ENCODE data around the gene ZP2.
"Not testable (repeated sequence)": the region's sequence is repeated elsewhere in the genome, so short reads cannot be mapped to it uniquely, and the experiment has no call there.

Gene ZP2

GRCh38 chr16:21208446-21209230 is 2.7 kb downstream of the ZP2 start:
- DNase-seq = no peak

GRCh38 chr16:21206550-21206949 is 4.8 kb downstream of the ZP2 start:
- DNase-seq = no peak

GRCh38 chr16:21205303-21205702 is 6.1 kb downstream of the ZP2 start:
- no peak for DNase-seq

- no peak for DNase-seq
These were observed 8.1 kb downstream of the ZP2 start for GRCh38 chr16:21203155-21203797.

- no peak for DNase-seq
These were observed 11.7 kb downstream of the ZP2 start for GRCh38 chr16:21199607-21200218.

- no peak for DNase-seq
These were observed 13.8 kb downstream of the ZP2 start for GRCh38 chr16:21197621-21198020.

GRCh38 chr16:21197112-21197511 is 14.3 kb downstream of the ZP2 start:
- no peak for DNase-seq

- DNase-seq = not testable (repeated sequence)
These were observed 16.0 kb downstream of the ZP2 start for GRCh38 chr16:21195330-21195729.

GRCh38 chr16:21194771-21195301 is 16.5 kb downstream of the ZP2 start:
- no peak for DNase-seq

- DNase-seq = no peak
These were observed 18.4 kb downstream of the ZP2 start for GRCh38 chr16:21192991-21193390.

- no peak for DNase-seq
These were observed 20.8 kb downstream of the ZP2 start for GRCh38 chr16:21190599-21190998.

GRCh38 chr16:21190013-21190412 is 21.4 kb downstream of the ZP2 start:
- DNase-seq = no peak

- DNase-seq = no peak
These were observed 22.1 kb downstream of the ZP2 start for GRCh38 chr16:21189311-21189710.

GRCh38 chr16:21186326-21186691 is 25.1 kb downstream of the ZP2 start:
- DNase-seq = no peak

GRCh38 chr16:21185659-21186325 is 25.6 kb downstream of the ZP2 start:
- no peak for DNase-seq

GRCh38 chr16:21184834-21185233 is 26.5 kb downstream of the ZP2 start:
- DNase-seq = no peak

- no peak for DNase-seq
These were observed 27.4 kb downstream of the ZP2 start for GRCh38 chr16:21183995-21184394.

- no peak for DNase-seq
These were observed 31.4 kb downstream of the ZP2 start for GRCh38 chr16:21179983-21180365.

- no peak for DNase-seq
These were observed 32.0 kb downstream of the ZP2 start for GRCh38 chr16:21179126-21179982.

GRCh38 chr16:21175397-21175796 is 36.0 kb downstream of the ZP2 start:
- DNase-seq = no peak

GRCh38 chr16:21172650-21173049 is 38.7 kb downstream of the ZP2 start:
- DNase-seq = no peak

- DNase-seq = not testable (repeated sequence)
These were observed 41.3 kb downstream of the ZP2 start for GRCh38 chr16:21170116-21170515.

Data from NCI-H774 (cell line).